Keratinocyte (primary cell): ENCODE measurements around the gene PAXIP1. TPM values are rescaled to one million over a fixed set of nuclear protein-coding genes. Genes with fewer than 3 reads are reported as not detected.

Source experiments
- DNase-seq: peaks from one replicate; pipeline ENCODE4 v3.0.0-alpha.2; 2011; ENCODE audit warnings: low read depth, missing footprints, low spot score
- FAIRE-seq: peaks from 2 replicates; lab custom pipeline; 2011; peaks lifted over from hg19 to GRCh38; lab: Jason Lieb, UNC
- H2AFZ ChIP-seq: 2 replicates; pipeline ENCODE4 v1.6.0; 2012; ENCODE audit warnings: low read length, control low read depth, inconsistent platforms; ENCODE audit not compliant: control insufficient read depth
- H3K27ac ChIP-seq: 2 replicates; pipeline ENCODE4 v1.5.1; 2011; ENCODE audit warnings: low read length; ENCODE audit not compliant: control insufficient read depth, insufficient read depth
- H3K27me3 ChIP-seq: 3 replicates; pipeline ENCODE4 v1.6.0; 2011; ENCODE audit warnings: low read length; ENCODE audit not compliant: control insufficient read depth, insufficient read depth; ENCODE audit errors: extremely low read depth
- H3K36me3 ChIP-seq, 2 experiments: 2 replicates in 1 of 2; 3 replicates in 1 of 2; pipeline ENCODE4 v1.5.1; 2011; ENCODE audit warnings: low read length in 2 of 2, mild to moderate bottlenecking in 1 of 2; ENCODE audit not compliant: control insufficient read depth in 2 of 2, insufficient read depth in 2 of 2; ENCODE audit errors: extremely low read depth in 1 of 2
- H3K4me1 ChIP-seq: 3 replicates; pipeline ENCODE4 v1.5.1; 2011; ENCODE audit warnings: low read length; ENCODE audit not compliant: control insufficient read depth, insufficient read depth; ENCODE audit errors: extremely low read depth
- H3K4me2 ChIP-seq: 3 replicates; pipeline ENCODE4 v1.6.0; 2011; ENCODE audit warnings: low read depth, low read length; ENCODE audit not compliant: control insufficient read depth, insufficient read depth; ENCODE audit errors: extremely low read depth
- H3K4me3 ChIP-seq, 3 experiments: fragments of 200-600 bp in 1 of 3; sonication (generic) in 1 of 3; 2 replicates in 2 of 3; 3 replicates in 1 of 3; pipeline ENCODE4 v1.5.1; 2011 to 2016; ENCODE audit warnings: low read length in 3 of 3, mild to moderate bottlenecking in 3 of 3, control low read depth in 2 of 3, inconsistent platforms in 1 of 3, low read depth in 1 of 3, mixed read lengths in 1 of 3, mixed run types in 1 of 3, moderate library complexity in 1 of 3; ENCODE audit not compliant: control insufficient read depth in 2 of 3, insufficient read depth in 2 of 3; ENCODE audit errors: extremely low read depth in 1 of 3
- H3K79me2 ChIP-seq: 2 replicates; pipeline ENCODE4 v1.6.0; 2012; ENCODE audit warnings: low read length; ENCODE audit not compliant: control insufficient read depth, insufficient read depth
- H3K9ac ChIP-seq: 3 replicates; pipeline ENCODE4 v1.6.0; 2011; ENCODE audit warnings: low read length; ENCODE audit not compliant: control insufficient read depth, insufficient read depth; ENCODE audit errors: extremely low read depth
- H3K9me1 ChIP-seq: 3 replicates; pipeline ENCODE4 v1.6.0; 2011; ENCODE audit warnings: low read length; ENCODE audit not compliant: control insufficient read depth, insufficient read depth; ENCODE audit errors: extremely low read depth
- H3K9me3 ChIP-seq: 2 replicates; pipeline ENCODE4 v1.5.1; 2012; ENCODE audit warnings: low read depth, low read length; ENCODE audit not compliant: control insufficient read depth
- H4K20me1 ChIP-seq: 3 replicates; pipeline ENCODE4 v1.6.0; 2011; ENCODE audit warnings: low read length; ENCODE audit not compliant: control insufficient read depth, insufficient read depth; ENCODE audit errors: extremely low read depth
- EZH2 ChIP-seq: IDR thresholded peaks from one replicate; pipeline ENCODE4 v1.6.1; 2012; ENCODE audit warnings: inconsistent platforms, mild to moderate bottlenecking, low read length, moderate library complexity
- dilution Hi-C: fragments of 300-500 bp; cut with MboI; formaldehyde crosslinking; loops from one replicate; pipeline ENCODE4 v1.7.0; 2020; ENCODE audit warnings: low sequenced_read_pairs; ENCODE audit not compliant: extremely low pct_ligation_motif_present
- polyA plus RNA-seq, 5 experiments: library from polyadenylated mRNA; depleted of rRNA in 3 of 5; stranded (reverse) in 3 of 5; stranded (forward) in 1 of 5; unstranded in 1 of 5; fragments of >200 nt; gene quantifications; 1 replicate in 1 of 5; 2 replicates in 3 of 5; 3 replicates in 1 of 5; pipeline versions ENCODE4 v1.2.1 to v1.2.3, GENCODE V29; 2011 to 2012; ENCODE audit warnings: missing spikeins in 2 of 5, low read depth in 1 of 5, low replicate concordance in 1 of 5
- TF ChIP-seq, protein P1 (sequence below), 3 experiments: IDR thresholded peaks in 1 of 3; conservative IDR thresholded peaks in 1 of 3; optimal IDR thresholded peaks in 1 of 3; 2 replicates in 2 of 3; 3 replicates in 1 of 3; pipeline versions ENCODE3 to v1.5.1; 2011; ENCODE audit warnings: low read length in 3 of 3, mild to moderate bottlenecking in 3 of 3, moderate library complexity in 2 of 3, control low read depth in 1 of 3, inconsistent platforms in 1 of 3; ENCODE audit not compliant: insufficient read depth in 2 of 3; ENCODE audit errors: extremely low read depth in 1 of 3

Gene PAXIP1
- polyA plus RNA-seq, 1 donor (not counting 4 experiments of a cell fraction or from before 2014, with no cell fraction given): 9.4 TPM

DNA sequence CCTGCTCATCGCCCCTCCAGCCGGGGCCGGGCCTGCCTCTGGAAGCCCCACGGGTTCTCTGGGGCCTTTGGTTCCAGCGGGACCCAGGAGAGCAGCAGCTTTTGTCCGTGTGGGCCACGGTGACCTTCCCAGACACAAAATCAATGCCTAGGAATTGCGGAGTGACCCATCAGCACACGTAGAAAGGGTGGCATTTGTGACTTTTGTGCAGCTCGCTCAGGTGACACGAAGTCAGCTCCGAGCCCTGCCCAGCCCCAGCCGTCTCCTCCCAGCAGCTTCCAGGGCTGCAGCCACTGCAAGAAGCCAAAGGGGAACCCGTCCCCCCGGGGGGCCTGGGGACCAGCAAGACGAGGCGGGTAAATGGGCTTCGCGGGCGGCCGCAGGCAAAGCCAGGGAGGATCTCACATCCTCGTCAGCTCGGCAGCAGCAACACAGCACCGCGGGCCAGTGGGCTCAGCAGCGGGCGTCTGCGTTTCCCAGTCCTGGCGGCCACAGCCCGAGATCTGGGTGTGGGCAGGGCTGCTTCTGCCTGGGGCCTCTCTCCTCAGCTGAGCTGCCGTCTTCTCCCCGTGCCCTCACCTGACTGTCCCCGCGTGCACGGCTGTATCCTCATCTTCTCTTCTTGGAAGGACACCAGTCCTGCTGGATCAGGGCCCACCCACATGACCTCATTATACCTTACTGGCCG lies 88.5 kb downstream of the PAXIP1 start:
- no peak overlapping the region for H3K4me3 ChIP-seq
- no peaks in the 10 kb centered on the region for H3K36me3 ChIP-seq
- H3K79me2 ChIP-seq: no peaks in the 10 kb centered on the region
- H3K9me3 ChIP-seq: peaks cover 1% of the 10 kb centered on the region
- dilution Hi-C loops: no loop called here
- no peaks in the 10 kb centered on the region for H4K20me1 ChIP-seq
- peaks cover 15% of the 10 kb centered on the region for H3K27me3 ChIP-seq
- no peaks in the 10 kb centered on the region for H3K4me1 ChIP-seq
- FAIRE-seq: no peak
- no peak for DNase-seq
- peak overlapping the region; percentile 70 for H3K4me2 ChIP-seq
- no peak overlapping the region for H3K27ac ChIP-seq
- H2AFZ ChIP-seq: no peak overlapping the region
- no peaks in the 10 kb centered on the region for H3K9me1 ChIP-seq
- no peak overlapping the region for H3K9ac ChIP-seq
- TF ChIP-seq, protein P1, sequence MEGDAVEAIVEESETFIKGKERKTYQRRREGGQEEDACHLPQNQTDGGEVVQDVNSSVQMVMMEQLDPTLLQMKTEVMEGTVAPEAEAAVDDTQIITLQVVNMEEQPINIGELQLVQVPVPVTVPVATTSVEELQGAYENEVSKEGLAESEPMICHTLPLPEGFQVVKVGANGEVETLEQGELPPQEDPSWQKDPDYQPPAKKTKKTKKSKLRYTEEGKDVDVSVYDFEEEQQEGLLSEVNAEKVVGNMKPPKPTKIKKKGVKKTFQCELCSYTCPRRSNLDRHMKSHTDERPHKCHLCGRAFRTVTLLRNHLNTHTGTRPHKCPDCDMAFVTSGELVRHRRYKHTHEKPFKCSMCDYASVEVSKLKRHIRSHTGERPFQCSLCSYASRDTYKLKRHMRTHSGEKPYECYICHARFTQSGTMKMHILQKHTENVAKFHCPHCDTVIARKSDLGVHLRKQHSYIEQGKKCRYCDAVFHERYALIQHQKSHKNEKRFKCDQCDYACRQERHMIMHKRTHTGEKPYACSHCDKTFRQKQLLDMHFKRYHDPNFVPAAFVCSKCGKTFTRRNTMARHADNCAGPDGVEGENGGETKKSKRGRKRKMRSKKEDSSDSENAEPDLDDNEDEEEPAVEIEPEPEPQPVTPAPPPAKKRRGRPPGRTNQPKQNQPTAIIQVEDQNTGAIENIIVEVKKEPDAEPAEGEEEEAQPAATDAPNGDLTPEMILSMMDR (optimal IDR thresholded peaks at IDR 0.05 in 1 of 3, IDR thresholded peaks at IDR 0.05 in 1 of 3, conservative IDR thresholded peaks at IDR 0.05 in 1 of 3; ENCODE audit: extremely low read depth in 1 of 3, insufficient read depth in 2 of 3, low read length in 3 of 3): no peak
- peak; percentile 69 for TF ChIP-seq EZH2

DNA sequence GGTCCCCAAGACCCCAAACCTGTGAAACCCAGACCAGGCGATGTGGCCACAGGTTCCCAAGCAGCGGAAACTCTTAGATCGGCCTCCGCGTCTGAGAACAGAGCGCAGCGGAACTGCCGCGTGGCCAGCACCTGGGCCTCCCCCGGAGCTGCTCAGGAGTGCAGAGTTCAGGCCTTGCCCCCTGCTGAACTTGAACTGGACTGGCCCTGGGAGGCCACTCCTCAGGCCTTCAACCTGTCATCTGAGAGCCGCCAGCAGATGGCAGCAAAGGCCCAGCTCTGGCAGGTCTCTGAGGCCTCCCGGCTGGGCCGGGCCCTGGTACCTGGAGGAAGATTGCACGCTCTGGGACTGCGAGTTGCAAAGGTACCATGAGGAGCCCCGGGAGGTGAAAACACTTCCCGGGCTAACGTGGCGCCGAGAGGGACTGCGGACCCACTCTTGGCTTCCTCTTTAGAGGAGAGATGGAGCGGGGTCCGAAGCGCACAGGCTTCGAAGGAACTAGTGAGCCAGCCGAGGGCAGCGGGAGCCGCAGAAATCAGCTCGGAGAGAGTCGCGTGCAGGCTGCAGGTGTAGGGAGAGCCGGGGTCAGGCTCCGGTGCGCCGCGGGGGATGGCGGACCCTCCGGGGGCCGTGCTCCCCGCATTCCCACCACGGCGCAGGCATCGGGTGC lies 89.2 kb downstream of the PAXIP1 start:
- Histone ChIP-seq H3K9ac (no peak overlapping the region), H3K9me1 (no peaks in the 10 kb centered on the region), H3K9me3 (peaks cover 2% of the 10 kb centered on the region), H4K20me1 (no peaks in the 10 kb centered on the region), H3K4me1 (no peaks in the 10 kb centered on the region), H3K4me2 (peak overlapping the region; percentile 70), H3K79me2 (no peaks in the 10 kb centered on the region), H2AFZ (peak overlapping the region; percentile 80), H3K27ac (no peak overlapping the region), H3K36me3 (no peaks in the 10 kb centered on the region), H3K4me3 (peak overlapping the region in 2 of 3 experiments; percentile 18 to 38), H3K27me3 (peaks cover 15% of the 10 kb centered on the region)
- FAIRE-seq (no peak), DNase-seq (peak; percentile 32)
- TF ChIP-seq, protein P1 (optimal IDR thresholded peaks at IDR 0.05 in 1 of 3, IDR thresholded peaks at IDR 0.05 in 1 of 3, conservative IDR thresholded peaks at IDR 0.05 in 1 of 3; ENCODE audit: extremely low read depth in 1 of 3, insufficient read depth in 2 of 3, low read length in 3 of 3): peak; percentile 75 to 91 (median 78)
- TF ChIP-seq EZH2: no peak
- dilution Hi-C loops: no loop called here
